Ascending aorta (tissue), 2 donors: Measurements from ENCODE around the gene RXFP3. TPM values are rescaled to one million over a fixed set of nuclear protein-coding genes. Genes with fewer than 3 reads are reported as not detected.
"Not testable (repeated sequence)": the region's sequence is repeated elsewhere in the genome, so short reads cannot be mapped to it uniquely, and the experiment has no call there.

ENCODE experiments used
- DNase-seq, 2 donors: peaks; one replicate each; pipeline ENCODE4 v3.0.0-alpha.2; 2019; ENCODE audit warnings: low spot score in 2 of 2
- H3K27ac ChIP-seq, 2 donors: fragments of 200-600 bp; sonication (generic); one replicate each; pipeline ENCODE4 v1.5.1; 2016 to 2017; ENCODE audit warnings: mild to moderate bottlenecking in 1 of 2
- H3K27me3 ChIP-seq: fragments of 200-600 bp; sonication (generic); one replicate; pipeline ENCODE4 v1.5.1; 2017
- H3K36me3 ChIP-seq, 2 donors: fragments of 200-600 bp; sonication (generic); one replicate each; pipeline ENCODE4 v1.5.1; 2016
- H3K4me1 ChIP-seq, 2 donors: fragments of 200-600 bp; sonication (generic); one replicate each; pipeline ENCODE4 v1.5.1; 2016 to 2017; ENCODE audit warnings: mild to moderate bottlenecking in 1 of 2
- H3K4me3 ChIP-seq, 2 donors: fragments of 200-600 bp; sonication (generic); one replicate each; pipeline ENCODE4 v1.5.1; 2016 to 2017; ENCODE audit warnings: mild to moderate bottlenecking in 1 of 2
- H3K9me3 ChIP-seq, 2 donors: fragments of 200-600 bp; sonication (generic); one replicate each; pipeline ENCODE4 v1.5.1; 2016
- CTCF ChIP-seq, 3 experiments: fragments of 200-600 bp in 2 of 3; fragments of 450-650 bp in 1 of 3; sonication (generic) in 2 of 3; IDR thresholded peaks; one replicate each; pipeline ENCODE4 v1.5.1; 2016 to 2019; ENCODE audit warnings: antibody characterized with exemption in 3 of 3, mild to moderate bottlenecking in 1 of 3, moderate library complexity in 1 of 3
- intact Hi-C: fragments of 100-400 bp; cut with DNase I; formaldehyde crosslinking; loops from one replicate; pipeline ENCODE4 v1.15.1; 2023
- total RNA-seq: library from RNA; depleted of rRNA; stranded (reverse); fragments of >200 nt; gene quantifications from one replicate; pipeline ENCODE4 v1.1.0, GENCODE V29; 2016

RXFP3 gene
- total RNA-seq, 1 donor from 2014 or later = not detected

DNA sequence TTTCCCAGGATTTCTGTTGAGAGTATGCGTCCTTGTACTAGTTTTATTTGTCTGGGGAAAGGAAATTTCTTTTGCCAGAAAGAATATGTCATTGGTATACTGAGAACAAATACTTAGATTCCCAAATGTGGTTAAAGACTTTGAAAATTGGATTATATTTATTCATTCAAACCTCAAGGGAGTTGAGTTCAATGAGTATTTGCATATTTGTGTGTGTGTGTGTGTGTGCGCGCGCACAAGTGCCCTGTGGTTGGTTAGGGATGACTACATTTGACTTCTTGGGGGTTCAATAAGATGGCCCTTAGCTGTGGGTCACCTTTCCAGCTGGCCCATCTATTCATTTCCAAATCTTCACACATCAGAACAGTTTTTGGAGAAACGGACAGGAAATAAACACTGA is 4.9 kb downstream of the RXFP3 start:
- Histone ChIP-seq H3K36me3 (no peaks in the 10 kb centered on the region), H3K4me3 (no peak overlapping the region), H3K27me3 (peaks cover 17% of the 10 kb centered on the region), H3K27ac (no peak overlapping the region), H3K4me1 (peaks cover 0 to 4% of the 10 kb centered on the region in 2 donors), H3K9me3 (no peaks in the 10 kb centered on the region)
- no peak for TF ChIP-seq CTCF (IDR thresholded peaks at IDR 0.05)
- DNase-seq = no peak
- intact Hi-C loops = no loop called here

DNA sequence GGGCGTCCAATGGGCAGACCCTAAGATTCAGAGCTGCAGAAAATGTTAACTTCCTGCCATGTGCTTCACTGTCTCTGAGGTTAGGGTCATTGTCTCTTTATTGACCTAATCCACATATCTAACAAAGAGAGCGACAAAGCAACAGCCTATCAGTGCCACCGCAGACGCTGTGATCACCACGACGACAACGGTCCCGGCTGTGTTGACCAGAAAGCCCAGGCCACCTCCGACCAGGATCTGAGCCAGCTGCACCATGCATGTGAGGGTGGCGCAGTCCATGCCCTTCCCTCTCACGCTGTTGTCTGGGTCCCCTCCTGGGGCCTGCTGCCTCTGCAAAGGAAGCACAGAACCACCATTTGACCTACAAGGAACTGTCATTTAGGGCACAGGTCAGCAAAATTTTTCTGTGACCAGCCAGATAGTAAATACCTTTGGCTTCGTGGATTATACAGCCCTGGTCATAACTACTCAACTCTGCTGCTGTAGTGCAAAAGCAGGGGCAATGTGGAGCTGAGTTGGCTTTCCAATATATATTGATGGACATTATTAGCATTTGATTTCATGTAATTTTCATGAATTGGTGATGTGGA is 8.5 kb downstream of the RXFP3 start:
- intact Hi-C loops = no loop called here
- H3K4me3 ChIP-seq = no peak overlapping the region
- no peak for DNase-seq
- H3K36me3 ChIP-seq = no peaks in the 10 kb centered on the region
- H3K27me3 ChIP-seq = no peaks in the 10 kb centered on the region
- H3K4me1 ChIP-seq = no peaks in the 10 kb centered on the region
- no peak for TF ChIP-seq CTCF (IDR thresholded peaks at IDR 0.05)
- H3K27ac ChIP-seq = no peak overlapping the region
- no peaks in the 10 kb centered on the region for H3K9me3 ChIP-seq

DNA sequence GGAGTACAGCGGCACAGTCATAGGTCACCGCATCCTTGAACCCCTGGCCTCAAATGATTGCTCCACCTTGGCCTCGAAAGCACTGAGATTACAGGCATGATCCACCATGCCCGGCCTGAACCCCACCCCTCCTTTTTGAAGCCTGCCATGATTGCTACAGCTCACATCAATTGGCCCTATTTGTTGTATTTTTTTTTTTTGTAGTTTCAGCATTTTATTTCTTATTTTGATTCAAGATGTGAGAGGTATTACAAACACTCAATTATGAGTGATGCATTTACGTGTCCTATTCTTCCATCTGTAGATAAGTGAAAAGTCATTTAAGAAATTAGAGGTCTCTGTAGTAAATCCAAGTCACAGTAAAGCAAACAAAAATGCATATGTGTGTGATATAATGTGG is 16.0 kb downstream of the RXFP3 start:
- H3K36me3 ChIP-seq, H3K9me3 ChIP-seq, DNase-seq, H3K27me3 ChIP-seq, H3K4me3 ChIP-seq, H3K4me1 ChIP-seq, H3K27ac ChIP-seq, intact Hi-C loops: not testable (repeated sequence)

DNA sequence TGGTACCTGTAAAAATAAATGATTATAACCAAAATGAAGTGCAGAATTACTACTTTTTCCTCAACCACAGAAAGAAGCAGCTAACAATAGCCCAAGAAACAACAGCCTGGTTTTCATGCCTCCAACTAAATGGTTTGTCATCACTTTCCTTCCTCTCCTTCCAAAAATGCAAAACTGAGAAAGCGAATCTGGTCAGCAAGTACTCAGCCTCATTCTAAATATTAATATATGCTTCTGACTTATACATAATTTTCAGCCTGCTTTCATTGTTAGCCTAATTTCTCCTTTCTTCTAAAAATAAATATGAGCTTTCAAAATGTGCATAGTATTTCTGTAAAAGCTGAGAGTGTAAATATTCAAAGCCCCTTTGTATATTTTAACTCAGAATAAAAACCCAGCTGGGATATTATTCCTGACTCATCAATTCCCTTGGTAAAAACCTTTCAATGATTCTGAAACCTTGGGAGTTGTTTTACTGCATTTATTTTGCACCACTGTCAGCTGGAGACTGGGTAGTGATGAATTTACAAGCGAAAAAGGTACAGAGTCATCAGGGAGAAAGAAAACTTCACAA is 21.5 kb downstream of the RXFP3 start:
- H3K9me3 ChIP-seq = no peaks in the 10 kb centered on the region
- H3K4me1 ChIP-seq = no peaks in the 10 kb centered on the region
- no peaks in the 10 kb centered on the region for H3K36me3 ChIP-seq
- no peak overlapping the region for H3K4me3 ChIP-seq
- no peak for DNase-seq
- no peaks in the 10 kb centered on the region for H3K27me3 ChIP-seq
- intact Hi-C loops = no loop called here
- no peak overlapping the region for H3K27ac ChIP-seq
- no peak for TF ChIP-seq CTCF (IDR thresholded peaks at IDR 0.05)

DNA sequence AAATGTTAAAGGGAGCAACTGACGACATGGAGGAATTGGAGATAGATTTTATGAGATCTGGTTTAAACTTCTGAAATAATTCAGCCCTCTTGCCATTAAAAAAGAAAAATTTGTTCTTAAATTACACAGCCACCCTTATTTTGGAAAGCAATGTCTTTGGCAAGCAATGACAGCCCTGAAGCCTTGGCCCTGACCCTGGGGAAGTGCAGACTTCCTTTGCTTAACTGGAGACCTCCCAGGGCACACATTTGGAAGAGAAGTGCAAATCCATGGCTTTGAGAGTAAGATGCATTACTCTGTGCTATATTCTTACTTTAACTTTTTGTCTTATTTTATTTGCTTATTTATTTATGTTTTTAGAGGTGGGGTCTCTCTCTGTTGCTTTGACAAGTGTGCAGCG is 22.0 kb downstream of the RXFP3 start:
- Histone ChIP-seq H3K9me3 (no peaks in the 10 kb centered on the region), H3K27me3 (no peaks in the 10 kb centered on the region), H3K4me3 (no peak overlapping the region), H3K36me3 (no peaks in the 10 kb centered on the region), H3K4me1 (no peaks in the 10 kb centered on the region), H3K27ac (no peak overlapping the region)
- TF ChIP-seq CTCF (IDR thresholded peaks at IDR 0.05) = no peak
- intact Hi-C loops = no loop called here
- DNase-seq = no peak

GRCh38 chr5:33964132-33964700 is 28.0 kb downstream of the RXFP3 start:
- Histone ChIP-seq H3K4me1 (no peaks in the 10 kb centered on the region), H3K9me3 (no peaks in the 10 kb centered on the region), H3K27me3 (no peaks in the 10 kb centered on the region), H3K27ac (no peak overlapping the region), H3K36me3 (no peaks in the 10 kb centered on the region), H3K4me3 (no peak overlapping the region)
- DNase-seq = no peak
- intact Hi-C loops = no loop called here
- no peak for TF ChIP-seq CTCF (IDR thresholded peaks at IDR 0.05)
